T-helper 22 cell (primary cell): ENCODE results near the gene LRRC63.
"Not testable (repeated sequence)": the region's sequence is repeated elsewhere in the genome, so short reads cannot be mapped to it uniquely, and the experiment has no call there.

Experiments used
- DNase-seq: peaks from one replicate; pipeline ENCODE4 v3.0.0-alpha.2; 2020; ENCODE audit warnings: low read depth

The LRRC63 gene

GRCh38 chr13:46265292-46265691, 53.6 kb downstream of the LRRC63 start:
- DNase-seq = no peak

GRCh38 chr13:46267166-46267565, 55.4 kb downstream of the LRRC63 start:
- DNase-seq = no peak

GRCh38 chr13:46270416-46270815, 58.7 kb downstream of the LRRC63 start:
- DNase-seq = no peak

- no peak for DNase-seq
Measured at GRCh38 chr13:46274094-46274698, 62.5 kb downstream of the LRRC63 start.

- DNase-seq = no peak
Measured at GRCh38 chr13:46278474-46278873, 66.7 kb downstream of the LRRC63 start.

GRCh38 chr13:46281779-46282178, 70.1 kb downstream of the LRRC63 start:
- no peak for DNase-seq

GRCh38 chr13:46283912-46284824, 72.4 kb downstream of the LRRC63 start:
- not testable (repeated sequence) for DNase-seq

- no peak for DNase-seq
Measured at GRCh38 chr13:46286972-46287371, 75.2 kb downstream of the LRRC63 start.

- no peak for DNase-seq
Measured at GRCh38 chr13:46288570-46289259, 77.0 kb downstream of the LRRC63 start.

GRCh38 chr13:46289260-46289955, 77.7 kb downstream of the LRRC63 start:
- no peak for DNase-seq

- DNase-seq = no peak
Measured at GRCh38 chr13:46290434-46290833, 78.7 kb downstream of the LRRC63 start.

- no peak for DNase-seq
Measured at GRCh38 chr13:46293436-46293835, 81.7 kb downstream of the LRRC63 start.

- DNase-seq = peak; percentile 64
Measured at GRCh38 chr13:46295491-46296114, 83.9 kb downstream of the LRRC63 start.

GRCh38 chr13:46296115-46296822, 84.5 kb downstream of the LRRC63 start:
- DNase-seq = no peak

- DNase-seq = no peak
Measured at GRCh38 chr13:46296921-46297320, 85.2 kb downstream of the LRRC63 start.

GRCh38 chr13:46297361-46297811, 85.7 kb downstream of the LRRC63 start:
- no peak for DNase-seq

GRCh38 chr13:46303742-46304385, 92.1 kb downstream of the LRRC63 start:
- DNase-seq = no peak

GRCh38 chr13:46304546-46304945, 92.8 kb downstream of the LRRC63 start:
- DNase-seq = no peak

GRCh38 chr13:46307554-46307953, 95.8 kb downstream of the LRRC63 start:
- no peak for DNase-seq

- DNase-seq = no peak
Measured at GRCh38 chr13:46310066-46310465, 98.3 kb downstream of the LRRC63 start.
